HEK293 (cell line): ENCODE results near the gene TTC24.
A peak's percentile ranks its signal among the peaks of the same experiment; 100 is the strongest.

ENCODE experiments used
- PATZ1 ChIP-seq: fragments of 450-650 bp; formaldehyde crosslinking; IDR thresholded peaks from 2 replicates; pipeline ENCODE4 v1.5.1; 2016; ENCODE audit warnings: missing biosample characterization, missing genetic modification characterization
- PRDM10 ChIP-seq: fragments of 450-650 bp; formaldehyde crosslinking; IDR thresholded peaks from 2 replicates; pipeline ENCODE4 v1.5.1; 2016; ENCODE audit warnings: missing biosample characterization, missing genetic modification characterization
- SALL2 ChIP-seq: fragments of 450-650 bp; formaldehyde crosslinking; IDR thresholded peaks from 2 replicates; pipeline ENCODE4 v1.5.0; 2017; ENCODE audit warnings: missing biosample characterization, mild to moderate bottlenecking, missing genetic modification characterization, borderline replicate concordance
- SP2 ChIP-seq: fragments of 450-650 bp; formaldehyde crosslinking; IDR thresholded peaks from 2 replicates; pipeline ENCODE4 v1.5.1; 2016; ENCODE audit warnings: missing biosample characterization, missing genetic modification characterization
- ZBTB11 ChIP-seq: fragments of 450-650 bp; formaldehyde crosslinking; conservative IDR thresholded peaks from 2 replicates; pipeline ENCODE4 v1.5.1; 2016; ENCODE audit warnings: low read depth, missing biosample characterization, missing genetic modification characterization
- ZBTB20 ChIP-seq: fragments of 450-650 bp; formaldehyde crosslinking; IDR thresholded peaks from 2 replicates; pipeline ENCODE4 v1.5.1; 2016; ENCODE audit warnings: missing biosample characterization, missing genetic modification characterization
- ZBTB21 ChIP-seq: fragments of 450-650 bp; formaldehyde crosslinking; IDR thresholded peaks from 2 replicates; pipeline ENCODE4 v1.5.1; 2017; ENCODE audit warnings: missing biosample characterization, missing genetic modification characterization
- ZNF114 ChIP-seq: fragments of 450-650 bp; formaldehyde crosslinking; IDR thresholded peaks from 2 replicates; pipeline ENCODE4 v1.5.0; 2017; ENCODE audit warnings: missing biosample characterization, missing genetic modification characterization
- ZNF239 ChIP-seq: fragments of 450-650 bp; formaldehyde crosslinking; IDR thresholded peaks from 2 replicates; pipeline ENCODE4 v1.5.1; 2016; ENCODE audit warnings: missing biosample characterization, missing genetic modification characterization
- ZNF24 ChIP-seq: fragments of 450-650 bp; formaldehyde crosslinking; IDR thresholded peaks from 2 replicates; pipeline ENCODE4 v1.5.1; 2016; ENCODE audit warnings: missing biosample characterization, missing genetic modification characterization
- ZNF248 ChIP-seq: fragments of 450-650 bp; formaldehyde crosslinking; IDR thresholded peaks from 2 replicates; pipeline ENCODE4 v1.5.1; 2017; ENCODE audit warnings: missing biosample characterization, missing genetic modification characterization
- ZNF335 ChIP-seq: fragments of 450-650 bp; formaldehyde crosslinking; conservative IDR thresholded peaks from 2 replicates; pipeline ENCODE4 v1.5.1; 2016; ENCODE audit warnings: missing biosample characterization, missing genetic modification characterization
- ZNF449 ChIP-seq: fragments of 450-650 bp; formaldehyde crosslinking; IDR thresholded peaks from 2 replicates; pipeline ENCODE4 v1.5.1; 2017; ENCODE audit warnings: missing biosample characterization, mild to moderate bottlenecking, missing genetic modification characterization, moderate library complexity
- ZNF473 ChIP-seq: fragments of 450-650 bp; formaldehyde crosslinking; IDR thresholded peaks from 2 replicates; pipeline ENCODE4 v1.5.1; 2017; ENCODE audit warnings: missing biosample characterization, missing genetic modification characterization
- ZNF488 ChIP-seq: fragments of 450-650 bp; formaldehyde crosslinking; IDR thresholded peaks from 2 replicates; pipeline ENCODE4 v1.5.1; 2016; ENCODE audit warnings: missing biosample characterization, missing genetic modification characterization
- ZNF501 ChIP-seq: fragments of 450-650 bp; formaldehyde crosslinking; IDR thresholded peaks from 2 replicates; pipeline ENCODE4 v1.5.1; 2016; ENCODE audit warnings: missing biosample characterization, missing genetic modification characterization
- ZNF514 ChIP-seq: fragments of 450-650 bp; formaldehyde crosslinking; IDR thresholded peaks from 2 replicates; pipeline ENCODE4 v1.5.1; 2016; ENCODE audit warnings: missing biosample characterization, missing genetic modification characterization
- ZNF518A ChIP-seq: fragments of 450-650 bp; formaldehyde crosslinking; conservative IDR thresholded peaks from 2 replicates; pipeline ENCODE4 v1.5.1; 2016; ENCODE audit warnings: low read depth, missing biosample characterization, missing genetic modification characterization
- ZNF629 ChIP-seq: fragments of 450-650 bp; formaldehyde crosslinking; IDR thresholded peaks from 2 replicates; pipeline ENCODE4 v1.5.1; 2017; ENCODE audit warnings: missing biosample characterization, missing genetic modification characterization
- ZNF660 ChIP-seq: fragments of 450-650 bp; IDR thresholded peaks from 2 replicates; pipeline ENCODE4 v1.5.1; 2018; ENCODE audit warnings: missing biosample characterization, mild to moderate bottlenecking, missing genetic modification characterization
- ZNF791 ChIP-seq: fragments of 450-650 bp; formaldehyde crosslinking; IDR thresholded peaks from 2 replicates; pipeline ENCODE4 v1.5.1; 2016; ENCODE audit warnings: missing biosample characterization, missing genetic modification characterization
- ZSCAN23 ChIP-seq: fragments of 450-650 bp; formaldehyde crosslinking; IDR thresholded peaks from 2 replicates; pipeline ENCODE4 v1.5.1; 2016; ENCODE audit warnings: missing biosample characterization, missing genetic modification characterization

Gene TTC24

GRCh38 chr1:156591432-156592157, 12.1 kb downstream of the TTC24 start, which contains the start of gene NAXE (continued):
- TF ChIP-seq ZNF629 (tag by site-specific recombination) (peak; percentile 50; the same call in 1 of the 2 replicates), ZNF473 (no peak), ZNF518A (tag by site-specific recombination) (no peak), PATZ1 (tag by site-specific recombination) (peak; percentile 48; the same call in 1 of the 2 replicates), ZNF248 (no peak), ZNF501 (tag by site-specific recombination) (peak; percentile 77; the same call in 1 of the 2 replicates), ZNF335 (tag by site-specific recombination) (peak; percentile 84), ZBTB20 (tag by site-specific recombination) (peak; percentile 64), ZBTB11 (peak; percentile 90), ZNF791 (no peak), SALL2 (tag by site-specific recombination) (no peak), ZBTB21 (tag by site-specific recombination) (no peak), ZNF514 (tag by site-specific recombination) (no peak), SP2 (tag by site-specific recombination) (peak; percentile 61), ZNF24 (tag by site-specific recombination) (peak; percentile 31; the same call in 1 of the 2 replicates), ZNF114 (tag by site-specific recombination) (no peak), ZNF239 (tag by site-specific recombination) (no peak), ZNF449 (no peak), ZNF488 (tag by site-specific recombination) (no peak), PRDM10 (0 out of 2 replicates have a peak, but pooled peaks have one; percentile 3), ZNF660 (tag by site-specific recombination) (0 out of 2 replicates have a peak, but pooled peaks have one; percentile 65), ZSCAN23 (tag by site-specific recombination) (0 out of 2 replicates have a peak, but pooled peaks have one; percentile 13)
